Spleen (tissue), 7 donors: ENCODE data around the gene CSRP1.

Experiments
- POLR2A ChIP-seq, 3 donors: fragments of 450-650 bp; IDR thresholded peaks; one replicate each; pipeline ENCODE4 v1.5.1; 2017; ENCODE audit warnings: antibody characterized with exemption in 3 of 3, mild to moderate bottlenecking in 1 of 3
- POLR2AphosphoS5 ChIP-seq, 3 donors: sonication (generic); formaldehyde crosslinking; IDR thresholded peaks; one replicate each; pipeline ENCODE4 v1.5.1; 2017; ENCODE audit warnings: antibody characterized with exemption in 3 of 3
- TF ChIP-seq, protein P1 (sequence below), 11 experiments: fragments of 200-600 bp in 7 of 11; fragments of 450-650 bp in 4 of 11; sonication (generic) in 4 of 11; IDR thresholded peaks in 8 of 11; conservative IDR thresholded peaks in 3 of 11; 1 replicate in 7 of 11; 2 replicates in 4 of 11; pipeline versions ENCODE4 v1.4.0 to v1.8.0; 2016 to 2021; ENCODE audit warnings: antibody characterized with exemption in 11 of 11, inconsistent platforms in 4 of 11, mild to moderate bottlenecking in 1 of 11
- donor health status: DM: no; HTN: no; CAD: no; lungs with moderate emphysema.
- donor health status: DM: no; HTN: no; CAD: no.
- donor health status: DM: no; HTN: no; CAD: no.

DNA sequence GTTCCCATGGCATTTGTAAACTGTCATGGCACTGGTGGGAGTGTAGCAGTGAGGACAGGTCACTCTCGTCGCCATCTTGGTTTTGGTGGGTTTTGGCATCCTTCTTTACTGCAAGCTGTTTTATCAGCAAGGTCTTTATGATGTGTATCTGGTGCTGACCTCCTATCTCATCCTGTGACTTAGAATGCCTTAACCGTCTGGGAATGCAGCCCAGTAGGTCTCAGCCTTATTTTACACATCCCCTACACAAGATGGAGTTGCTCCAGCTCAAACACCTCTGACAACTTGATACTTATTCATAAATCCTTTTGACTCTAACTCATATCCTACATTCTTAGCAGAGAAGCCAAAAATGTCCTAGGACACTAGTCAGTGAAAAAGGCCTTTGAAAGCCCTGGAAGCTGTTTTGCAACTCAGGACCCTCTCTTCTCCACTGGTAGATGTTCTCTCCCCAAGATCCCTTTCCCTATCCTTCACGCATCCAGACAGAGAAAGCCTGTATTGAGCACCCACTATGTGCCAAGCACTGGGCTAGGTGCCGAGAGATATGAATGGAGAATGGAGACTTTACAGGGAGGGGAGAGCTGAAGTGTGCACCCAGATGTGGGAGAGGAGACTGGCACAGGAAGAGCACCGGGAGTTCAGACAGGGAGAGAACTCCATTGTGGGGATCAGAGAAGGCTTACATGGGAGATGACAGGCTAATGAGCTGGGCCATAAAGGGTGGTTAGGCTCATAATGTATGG, 6.7 kb upstream of the CSRP1 start:
- TF ChIP-seq, protein P1, sequence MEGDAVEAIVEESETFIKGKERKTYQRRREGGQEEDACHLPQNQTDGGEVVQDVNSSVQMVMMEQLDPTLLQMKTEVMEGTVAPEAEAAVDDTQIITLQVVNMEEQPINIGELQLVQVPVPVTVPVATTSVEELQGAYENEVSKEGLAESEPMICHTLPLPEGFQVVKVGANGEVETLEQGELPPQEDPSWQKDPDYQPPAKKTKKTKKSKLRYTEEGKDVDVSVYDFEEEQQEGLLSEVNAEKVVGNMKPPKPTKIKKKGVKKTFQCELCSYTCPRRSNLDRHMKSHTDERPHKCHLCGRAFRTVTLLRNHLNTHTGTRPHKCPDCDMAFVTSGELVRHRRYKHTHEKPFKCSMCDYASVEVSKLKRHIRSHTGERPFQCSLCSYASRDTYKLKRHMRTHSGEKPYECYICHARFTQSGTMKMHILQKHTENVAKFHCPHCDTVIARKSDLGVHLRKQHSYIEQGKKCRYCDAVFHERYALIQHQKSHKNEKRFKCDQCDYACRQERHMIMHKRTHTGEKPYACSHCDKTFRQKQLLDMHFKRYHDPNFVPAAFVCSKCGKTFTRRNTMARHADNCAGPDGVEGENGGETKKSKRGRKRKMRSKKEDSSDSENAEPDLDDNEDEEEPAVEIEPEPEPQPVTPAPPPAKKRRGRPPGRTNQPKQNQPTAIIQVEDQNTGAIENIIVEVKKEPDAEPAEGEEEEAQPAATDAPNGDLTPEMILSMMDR (IDR thresholded peaks at IDR 0.05 in 8 of 11, conservative IDR thresholded peaks at IDR 0.05 in 3 of 11) = no peak
- TF ChIP-seq POLR2A (IDR thresholded peaks at IDR 0.05) (no peak), POLR2AphosphoS5 (IDR thresholded peaks at IDR 0.05) (no peak)
